Activated CD4-positive, alpha-beta T cell treated with anti-CD3 and anti-CD28 coated beads, Interleukin-2, Interleukin-6, amounts not matched to agents 100 ng/mL and 50 ng/mL, durations not matched to agents 16 hours and 8 hours (primary cell): Measurements from ENCODE around the gene CCT2.
A peak's percentile ranks its signal among the peaks of the same experiment; 100 is the strongest.
"Not testable (repeated sequence)": the region's sequence is repeated elsewhere in the genome, so short reads cannot be mapped to it uniquely, and the experiment has no call there.

Experiments
- DNase-seq: peaks from one replicate; pipeline ENCODE4 v3.0.0-alpha.2; 2020

The CCT2 gene

DNA sequence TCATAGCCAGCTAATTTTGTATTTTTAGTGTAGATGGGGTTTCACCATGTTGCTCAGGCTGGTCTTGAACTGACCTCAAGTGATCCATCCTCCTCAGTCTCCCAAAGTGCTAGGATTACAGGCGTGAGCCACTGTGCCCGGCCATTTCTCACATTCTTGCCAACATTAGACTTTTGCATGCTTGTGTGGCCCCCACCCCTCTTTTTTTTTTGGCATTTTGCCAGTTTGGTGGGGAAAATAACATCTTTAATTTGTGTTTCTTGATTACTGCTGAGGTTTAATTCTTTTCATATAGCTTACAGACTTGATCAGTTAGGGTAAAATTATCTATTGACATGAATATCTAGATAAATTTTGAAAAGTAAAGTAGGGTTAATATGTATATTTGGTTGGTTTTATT is 3.8 kb downstream of the CCT2 start:
- DNase-seq: no peak

DNA sequence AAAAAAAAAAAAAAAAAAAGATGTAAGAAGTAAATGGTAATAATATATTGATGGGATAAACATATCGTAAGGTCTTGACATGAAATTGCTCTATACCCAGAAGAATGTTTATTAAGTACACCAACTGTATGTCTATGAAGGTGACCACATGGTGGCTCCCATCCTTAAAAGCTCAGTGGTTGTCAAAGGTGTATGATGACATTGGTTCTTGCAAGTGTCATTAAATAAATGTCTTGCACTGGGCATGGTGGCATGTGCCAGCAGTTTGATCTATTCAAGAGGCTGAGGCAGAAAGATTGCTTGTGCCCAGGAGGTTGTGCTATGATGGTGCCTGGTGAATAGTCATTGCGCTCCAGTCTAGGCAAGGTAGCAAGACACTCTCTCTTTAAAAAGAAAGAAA is 10.4 kb downstream of the CCT2 start:
- peak; percentile 4 for DNase-seq

DNA sequence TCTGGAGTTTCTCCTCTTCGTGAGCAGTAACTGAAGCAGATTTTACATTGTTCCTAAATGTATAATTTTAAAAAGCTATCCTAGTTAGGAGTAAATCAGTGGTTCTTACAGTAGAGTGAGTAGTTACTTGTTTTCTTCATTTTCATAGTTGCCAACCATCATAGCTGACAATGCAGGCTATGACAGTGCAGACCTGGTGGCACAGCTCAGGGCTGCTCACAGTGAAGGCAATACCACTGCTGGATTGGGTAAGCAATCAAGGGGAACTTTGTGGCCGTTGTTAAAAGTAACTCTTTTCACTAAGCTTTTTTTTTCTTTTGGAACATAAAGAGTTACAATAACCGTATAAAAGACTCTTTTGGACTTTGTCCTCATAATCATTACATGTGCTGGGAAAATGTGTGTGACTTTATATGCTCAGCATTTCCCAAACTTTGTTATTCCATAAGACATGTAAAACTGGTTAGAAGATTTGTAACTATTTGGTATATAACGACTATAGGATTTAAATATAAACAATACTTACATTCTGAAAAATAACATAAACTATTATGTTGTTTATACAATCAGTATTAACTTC is 13.0 kb downstream of the CCT2 start:
- peak; percentile 15 for DNase-seq

DNA sequence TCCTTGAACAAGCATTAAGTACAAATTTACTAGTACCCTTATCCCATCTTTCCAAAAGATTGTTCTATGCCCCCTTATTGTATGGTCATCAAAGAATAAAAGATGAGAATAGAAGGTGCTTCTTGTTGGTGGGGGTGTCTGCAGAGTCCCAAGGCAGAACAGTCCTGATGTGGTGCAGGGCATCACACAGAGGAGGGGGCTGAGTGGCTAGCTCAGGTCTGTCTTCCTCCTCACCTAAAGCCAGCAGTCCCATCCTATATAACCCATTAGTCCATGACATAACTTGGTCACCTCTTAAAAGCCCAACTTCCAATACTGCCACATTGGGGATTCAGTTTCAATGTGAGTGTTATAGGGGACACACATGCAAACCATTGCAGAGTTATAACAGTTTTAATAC is 15.5 kb downstream of the CCT2 start:
- no peak for DNase-seq

DNA sequence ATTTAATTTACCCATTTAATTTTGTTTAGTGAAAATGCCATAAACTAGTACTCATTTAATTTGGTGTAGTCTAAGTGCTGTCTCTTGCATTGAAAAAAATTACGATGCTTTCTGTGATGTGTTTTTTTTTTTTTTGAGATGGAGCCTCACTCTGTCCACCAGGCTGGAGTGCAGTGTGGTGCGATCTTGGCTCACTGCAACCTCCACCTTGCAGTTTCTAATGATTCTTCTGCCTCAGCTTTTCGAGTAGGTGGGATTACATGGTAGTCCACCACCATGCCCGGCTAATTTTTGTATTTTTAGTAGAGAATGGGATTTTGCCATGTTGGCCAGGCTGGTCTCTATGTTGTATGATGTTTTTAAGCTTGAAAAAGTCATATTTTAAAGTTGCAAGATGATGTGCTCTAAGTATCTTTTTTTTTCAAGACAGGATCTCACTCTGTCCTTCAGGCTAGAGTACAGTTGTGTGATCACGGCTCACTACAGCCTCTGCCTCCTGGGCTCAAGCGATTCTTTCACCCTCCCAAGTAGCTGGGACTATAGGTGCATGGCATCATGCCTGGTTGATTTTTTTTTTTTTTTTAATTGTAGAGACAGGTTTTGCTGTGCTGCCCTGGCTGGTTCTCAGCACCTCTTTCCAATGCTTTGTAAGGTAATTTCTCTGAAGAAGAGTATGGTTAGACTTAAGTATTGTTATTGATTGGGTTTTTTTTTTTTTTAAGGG is 16.9 kb downstream of the CCT2 start:
- no peak for DNase-seq

DNA sequence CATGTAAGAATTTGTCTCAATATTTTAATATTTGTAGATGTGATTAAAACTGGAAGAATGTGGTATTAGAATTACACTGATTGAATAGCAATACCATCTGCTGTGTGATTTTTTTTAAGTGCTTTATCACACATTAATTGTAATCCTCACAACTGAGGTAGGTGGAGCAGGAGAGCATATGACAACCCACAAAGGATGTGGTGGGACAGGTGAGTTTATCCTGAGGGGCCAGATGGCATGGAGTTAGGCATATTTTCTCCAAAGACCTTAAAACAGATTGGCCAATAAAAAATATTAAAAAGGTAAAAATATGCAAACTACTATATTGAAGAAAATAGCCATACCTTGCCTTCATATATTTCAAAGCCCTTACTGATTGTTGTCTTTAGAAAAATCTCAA is 17.7 kb downstream of the CCT2 start:
- DNase-seq: no peak

DNA sequence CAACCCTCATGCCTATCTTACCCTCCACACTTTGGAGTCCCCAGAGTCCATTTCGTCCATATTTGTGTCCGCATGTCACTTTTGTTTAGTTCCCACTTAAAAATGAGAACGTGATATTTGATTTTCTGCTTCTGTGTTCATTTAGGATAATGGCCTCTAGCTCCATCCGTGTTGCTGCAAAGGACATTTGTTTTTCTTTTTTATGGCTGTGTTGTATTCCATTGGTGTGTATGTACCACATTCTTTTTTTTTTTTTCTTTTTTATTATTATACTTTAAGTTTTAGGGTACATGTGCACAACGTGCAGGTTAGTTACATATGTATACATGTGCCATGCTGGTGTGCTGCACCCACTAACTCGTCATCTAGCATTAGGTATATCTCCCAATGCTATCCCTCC is 18.3 kb downstream of the CCT2 start:
- DNase-seq: not testable (repeated sequence)

DNA sequence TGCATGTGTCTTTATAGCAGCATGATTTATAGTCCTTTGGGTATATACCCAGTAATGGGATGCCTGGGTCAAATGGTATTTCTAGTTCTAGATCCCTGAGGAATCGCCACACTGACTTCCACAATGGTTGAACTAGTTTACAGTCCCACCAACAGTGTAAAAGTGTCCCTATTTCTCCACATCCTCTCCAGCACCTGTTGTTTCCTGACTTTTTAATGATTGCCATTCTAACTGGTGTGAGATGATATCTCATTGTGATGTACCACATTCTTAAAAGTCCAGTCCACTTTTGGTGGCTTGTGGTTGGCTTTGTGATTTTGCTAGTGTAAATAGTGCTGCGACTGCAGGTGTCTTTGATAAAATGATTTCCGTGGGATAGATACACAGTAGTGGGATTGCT is 19.0 kb downstream of the CCT2 start:
- DNase-seq: not testable (repeated sequence)

DNA sequence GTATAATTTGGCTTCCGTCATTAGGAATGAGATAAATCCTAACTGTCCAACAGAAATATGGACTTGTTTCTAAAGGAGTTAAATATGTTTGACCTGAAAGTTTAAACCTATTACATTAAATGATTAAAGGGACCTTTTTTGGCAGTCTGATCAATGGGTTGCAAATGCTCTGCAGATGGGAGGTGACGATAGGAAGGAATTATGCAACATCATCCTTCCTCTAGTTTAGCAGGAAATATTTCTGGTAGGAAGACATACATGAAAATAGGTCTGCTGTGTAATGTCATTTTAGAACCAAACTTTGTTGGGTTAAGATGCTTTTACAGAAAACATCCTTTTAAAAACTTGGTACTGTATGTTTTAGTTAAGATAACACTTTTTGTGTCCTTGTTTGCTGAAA is 22.9 kb downstream of the CCT2 start:
- no peak for DNase-seq

DNA sequence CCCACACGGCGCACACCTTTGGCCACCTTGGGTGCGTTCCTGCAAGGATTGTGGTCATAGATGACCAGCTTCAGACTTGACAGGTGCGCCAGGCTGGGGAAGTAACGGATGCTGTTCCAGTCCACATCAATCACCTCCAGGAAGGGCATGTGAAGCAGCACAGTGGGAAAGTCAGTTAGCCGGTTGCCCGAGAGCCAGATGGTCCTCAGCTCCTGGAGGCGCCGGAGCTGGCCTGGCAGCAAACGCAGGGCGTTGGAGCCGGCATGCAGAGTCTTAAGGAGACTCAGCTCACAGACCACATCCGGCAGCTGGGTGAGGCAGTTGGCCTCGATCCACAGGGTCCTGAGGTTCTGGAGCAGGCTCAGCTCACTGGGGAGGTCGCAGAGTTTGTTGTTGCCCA is 24.9 kb downstream of the CCT2 start:
- no peak for DNase-seq

DNA sequence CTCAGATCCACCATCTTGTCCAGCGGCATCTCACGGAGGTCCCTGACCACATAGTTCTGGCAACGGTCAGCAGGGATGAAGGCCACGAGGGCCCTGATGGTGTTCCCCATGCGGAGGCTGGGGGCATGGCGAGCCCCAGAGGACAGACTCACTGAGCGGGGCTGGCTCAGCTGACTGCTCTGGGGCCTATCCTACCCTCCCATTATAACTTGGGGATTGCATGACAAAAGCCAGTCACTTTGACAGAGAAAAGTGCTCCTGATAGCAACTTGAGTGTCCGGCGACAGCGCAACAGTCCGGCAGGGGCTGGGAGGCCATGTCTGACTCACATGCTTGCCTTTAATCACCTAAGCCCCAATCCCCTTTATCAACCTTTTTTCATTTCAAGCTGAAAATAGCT is 25.5 kb downstream of the CCT2 start, which contains the start of gene LRRC10:
TSS of gene LRRC10 (minus strand) at position 179 of the 400 bp plus-strand sequence. CDS start at position 110, 69 bp downstream.
- no peak for DNase-seq

DNA sequence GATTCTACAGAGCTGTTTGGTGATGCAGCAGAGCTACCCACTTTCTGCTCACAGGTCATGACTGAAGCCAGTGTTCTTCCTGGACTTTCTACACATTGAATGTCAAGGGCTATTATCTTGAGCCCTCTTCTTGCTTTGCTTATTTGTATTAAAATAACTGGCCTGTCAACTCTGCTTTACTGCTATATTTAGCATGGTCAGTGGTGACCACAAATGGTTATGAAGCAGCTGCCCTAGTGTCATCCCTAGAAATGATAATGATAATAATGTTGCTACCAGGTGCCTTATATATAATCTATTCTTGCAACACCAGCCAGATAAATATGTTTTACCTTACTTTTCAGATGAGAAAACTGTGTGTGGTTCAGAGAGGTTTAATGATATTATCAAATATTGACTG is 28.1 kb downstream of the CCT2 start:
- DNase-seq: no peak

DNA sequence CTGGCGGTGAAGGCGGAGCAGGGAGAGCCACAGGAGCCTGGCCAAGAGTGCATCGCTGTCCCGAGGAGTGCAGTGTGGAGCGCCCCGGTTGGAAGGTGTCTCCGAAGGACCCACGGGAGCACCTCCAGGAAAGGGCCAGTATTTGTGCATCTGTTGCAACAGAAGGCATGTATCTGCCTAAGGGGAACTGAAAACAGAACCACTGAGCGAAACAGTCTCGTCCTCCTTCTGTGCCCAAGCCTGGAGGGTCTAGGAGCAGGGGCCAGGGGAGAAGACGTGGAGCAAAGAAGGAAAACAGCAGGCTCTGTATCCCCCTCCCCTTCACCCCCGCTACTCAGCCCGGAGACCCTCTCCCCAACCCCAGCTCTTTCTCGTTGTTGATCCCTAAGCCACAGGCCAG is 30.8 kb downstream of the CCT2 start:
- DNase-seq: no peak

DNA sequence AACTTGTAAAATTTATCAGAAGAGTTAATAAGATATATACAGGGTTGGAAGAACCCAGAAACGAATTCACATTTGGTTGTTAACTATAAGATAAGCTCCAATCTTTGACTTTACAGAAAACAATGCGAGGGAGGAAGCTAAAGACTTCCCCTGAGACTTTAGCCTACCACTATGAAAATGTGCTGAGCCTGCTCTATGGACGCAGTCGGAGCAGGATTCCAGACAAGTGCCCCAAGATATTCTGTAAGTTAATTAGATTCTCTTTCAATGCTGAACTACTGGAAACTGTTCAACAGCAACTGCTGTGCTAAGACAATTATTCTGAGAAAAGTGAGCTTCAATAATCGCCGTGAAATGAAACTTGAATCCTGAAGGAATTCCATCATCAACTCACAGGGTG is 33.8 kb downstream of the CCT2 start:
- DNase-seq: no peak

DNA sequence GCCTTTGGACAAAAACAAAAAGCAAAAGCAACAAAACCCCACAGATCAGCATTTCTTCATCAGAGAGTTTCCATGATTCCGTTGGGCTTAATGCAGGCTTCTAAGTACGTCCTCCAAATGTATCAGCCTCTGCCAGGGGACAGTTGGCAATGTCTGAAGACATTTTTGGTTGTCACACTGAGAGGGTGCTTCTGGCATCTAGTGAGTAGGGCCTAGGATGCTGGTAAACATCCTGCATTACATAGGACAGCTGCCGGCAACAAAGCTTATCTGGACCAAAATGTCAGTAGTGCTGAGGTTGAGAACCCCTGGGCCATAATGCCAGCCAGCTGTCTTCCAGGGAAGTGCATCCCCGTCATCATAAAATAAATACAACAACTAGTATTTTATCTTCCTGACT is 34.8 kb downstream of the CCT2 start:
- DNase-seq: no peak

DNA sequence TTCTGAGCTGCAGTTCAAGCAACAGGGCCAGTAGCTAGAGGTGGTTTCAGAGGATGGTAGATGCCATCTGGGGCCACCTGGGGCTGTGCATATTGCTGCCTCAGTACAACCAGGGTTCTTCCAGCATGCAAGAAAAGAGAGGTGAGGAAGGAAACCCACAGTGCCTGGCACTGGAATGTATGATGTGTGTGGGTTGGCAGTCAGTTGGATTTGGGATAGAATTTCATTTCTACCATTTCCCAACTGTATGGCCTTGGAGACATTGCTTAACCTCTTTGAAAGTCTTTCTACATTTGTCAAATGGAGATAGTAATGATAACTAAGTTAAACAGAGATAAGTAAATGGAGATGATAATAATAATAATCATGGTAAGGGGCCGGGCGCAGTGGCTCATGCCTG is 35.7 kb downstream of the CCT2 start:
- DNase-seq: no peak

DNA sequence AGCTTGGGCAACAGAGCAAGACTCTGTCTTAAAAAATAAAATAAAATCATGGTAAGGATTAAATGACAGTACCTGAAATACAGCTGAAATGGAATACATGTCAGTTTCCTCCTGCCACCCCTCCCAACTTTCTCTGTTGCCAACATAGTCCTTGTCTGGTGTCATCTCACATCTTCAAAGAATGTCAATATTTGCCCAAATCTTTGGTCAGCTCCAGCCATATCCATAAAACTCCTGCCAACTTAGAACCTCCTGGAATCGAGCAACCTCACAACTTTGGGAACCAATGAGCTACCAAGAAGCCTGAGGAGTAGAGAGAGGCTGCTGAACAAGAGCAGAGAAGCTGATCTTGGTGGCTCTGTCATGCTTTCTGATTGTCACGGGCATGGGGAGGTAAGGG is 36.3 kb downstream of the CCT2 start:
- no peak for DNase-seq

DNA sequence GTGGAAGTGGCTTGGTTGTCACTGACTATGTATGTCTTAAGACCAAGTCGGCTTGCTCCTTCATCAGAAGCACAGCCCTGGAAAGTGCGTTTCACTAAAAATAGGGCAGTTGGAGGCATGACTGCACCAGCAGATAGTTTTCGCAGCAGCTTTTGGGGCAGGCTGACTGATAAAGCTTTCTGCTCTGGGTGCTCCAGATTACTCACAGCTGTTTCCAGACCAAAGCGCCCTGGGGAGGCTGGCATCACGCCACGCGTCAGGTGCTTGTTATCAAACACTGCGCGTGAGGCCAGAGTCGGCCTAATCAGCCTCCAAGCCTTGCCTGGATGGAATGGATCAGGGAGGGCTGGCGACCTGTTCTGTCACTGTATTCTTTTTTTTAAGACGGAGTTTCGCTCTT is 38.7 kb downstream of the CCT2 start:
- DNase-seq: no peak

DNA sequence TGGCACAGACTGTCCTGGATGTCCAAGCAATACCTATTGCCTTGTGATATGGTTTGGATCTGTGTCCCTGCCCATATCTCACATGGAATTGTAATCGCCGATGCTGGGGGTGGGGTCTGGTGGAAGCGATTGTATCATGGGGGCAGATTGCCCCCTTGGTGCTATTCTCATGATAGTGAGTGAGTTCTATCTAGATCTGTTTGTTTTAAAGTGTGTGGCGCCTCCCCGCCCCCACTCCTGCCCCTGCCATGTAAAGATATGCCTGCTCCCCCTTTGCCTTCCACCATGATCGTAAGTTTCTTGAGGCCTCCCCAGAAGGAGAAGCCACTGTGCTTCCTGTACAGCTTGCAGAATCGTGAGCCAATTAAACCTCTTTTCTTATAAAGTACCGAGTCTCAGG is 42.2 kb downstream of the CCT2 start:
- no peak for DNase-seq

DNA sequence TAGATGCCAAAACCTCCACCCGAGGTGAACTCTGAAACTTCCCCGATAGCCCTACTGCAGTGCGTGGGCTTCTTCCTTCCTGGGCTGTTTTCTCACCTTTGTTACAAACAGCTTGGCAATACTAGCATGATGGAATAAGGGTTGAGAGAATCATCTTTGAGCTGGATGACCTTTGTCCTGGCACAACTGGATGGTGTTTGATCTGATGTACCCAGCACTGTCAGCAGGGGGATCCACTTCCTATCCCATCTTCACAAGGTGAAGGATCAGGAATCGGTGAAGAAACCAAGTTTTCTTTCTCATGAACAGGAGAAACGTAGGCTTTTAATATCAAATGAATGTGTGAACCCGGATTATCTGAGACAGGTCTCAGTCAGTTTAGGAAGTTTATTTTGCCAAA is 44.9 kb downstream of the CCT2 start:
- DNase-seq: no peak

DNA sequence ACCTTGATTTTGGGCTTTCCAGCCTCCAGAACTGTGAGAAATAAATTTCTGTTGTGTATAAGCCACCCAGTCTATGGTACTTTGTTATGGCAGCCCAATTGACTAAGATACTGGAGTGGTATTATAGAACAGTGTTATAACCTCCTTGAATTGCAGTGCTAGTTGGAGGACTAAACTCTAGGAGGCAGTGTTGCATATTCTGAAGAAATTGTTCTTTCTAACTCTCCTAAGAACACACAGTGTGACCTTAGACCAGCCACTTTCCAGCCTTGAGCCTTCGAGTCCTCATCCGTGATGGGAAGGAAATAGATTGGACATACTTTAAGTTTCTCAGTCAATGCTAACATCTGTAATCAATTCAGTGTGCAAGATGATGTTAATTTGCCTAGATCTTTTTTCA is 47.8 kb downstream of the CCT2 start:
- DNase-seq: peak; percentile 4

DNA sequence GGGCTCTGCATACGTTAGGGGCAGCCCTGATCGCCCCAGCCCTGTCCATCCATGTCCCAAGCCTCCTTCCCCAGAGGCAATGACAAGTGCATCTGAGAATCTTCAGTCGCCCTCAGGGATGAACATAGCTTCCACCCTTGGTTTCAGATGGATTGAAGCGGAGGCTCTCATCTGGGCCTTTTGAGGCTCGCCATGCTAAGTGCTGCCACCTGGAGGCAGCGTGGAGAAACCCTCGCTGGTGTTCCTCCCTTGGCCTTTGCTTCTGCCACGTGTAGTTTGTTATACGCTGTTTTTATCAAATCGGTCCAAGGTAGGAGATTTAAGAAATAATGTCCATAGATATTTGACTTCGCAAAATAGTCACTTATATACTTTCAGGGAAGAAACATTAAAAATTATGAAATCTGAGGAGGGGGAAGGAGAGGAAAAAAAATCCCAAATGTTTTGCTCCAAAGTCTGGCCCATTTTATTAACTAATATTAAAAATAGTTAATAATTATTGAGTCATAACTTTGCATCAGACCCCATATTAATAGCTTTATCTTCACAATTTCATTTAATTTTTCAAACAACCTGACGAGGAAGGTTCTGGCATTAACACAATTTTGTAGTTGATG is 54.2 kb downstream of the CCT2 start:
- peak; percentile 76 for DNase-seq

DNA sequence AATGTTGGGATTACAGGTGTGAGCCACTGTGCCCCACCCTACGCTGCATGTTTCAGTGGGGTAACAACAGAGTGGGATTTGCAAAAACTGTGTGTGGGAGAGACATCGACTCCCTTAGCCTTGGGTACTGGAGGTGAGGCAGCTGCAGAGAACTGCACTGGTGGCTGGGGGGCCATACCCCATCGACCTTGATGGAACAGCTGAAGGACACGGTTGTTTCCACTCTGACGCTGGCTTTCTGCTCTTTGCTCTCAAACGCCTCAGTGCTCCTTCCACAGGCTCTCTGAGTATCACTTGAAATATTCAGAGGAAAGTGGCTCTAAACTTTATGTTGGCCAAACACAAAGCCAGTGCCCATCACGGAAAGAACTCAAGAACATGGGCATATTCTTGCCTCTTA is 56.3 kb downstream of the CCT2 start:
- DNase-seq: no peak

DNA sequence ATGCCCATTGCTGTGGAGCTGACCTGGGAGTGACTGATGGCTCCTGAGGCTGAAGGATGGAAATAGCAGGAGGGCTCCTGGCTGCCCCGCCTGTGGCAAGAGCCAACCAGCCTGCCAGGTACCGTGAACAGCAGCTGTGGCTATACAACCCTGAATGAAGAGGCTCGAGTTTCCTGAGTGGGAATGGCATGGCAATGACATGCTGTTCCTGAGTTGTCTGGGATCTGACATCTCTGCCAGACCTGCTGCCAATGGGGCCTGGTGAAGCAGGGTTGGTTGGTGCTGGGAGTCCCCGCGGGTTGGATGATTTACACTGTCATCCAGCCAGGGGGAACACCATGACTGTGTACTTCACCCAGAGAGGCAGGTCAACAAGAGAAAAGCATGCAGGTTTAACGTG is 57.3 kb downstream of the CCT2 start:
- no peak for DNase-seq

DNA sequence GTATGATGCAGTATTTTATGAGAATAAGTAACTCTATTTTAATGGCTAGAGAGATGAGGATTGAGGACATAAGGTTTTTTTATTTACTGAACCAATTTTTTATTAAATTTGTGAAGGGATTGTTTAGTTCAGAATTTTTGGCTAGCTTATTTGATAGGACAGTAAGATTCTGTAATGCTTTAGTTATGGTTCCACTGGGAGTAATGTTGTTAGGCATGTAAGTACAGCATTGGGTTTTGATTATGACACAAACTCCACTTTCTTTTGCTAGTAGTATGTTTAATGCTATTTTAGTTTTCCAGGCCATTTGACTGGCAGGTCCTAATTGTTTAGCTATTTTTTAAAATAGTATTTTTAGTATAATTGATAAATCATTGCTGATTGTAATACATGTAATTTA is 59.3 kb downstream of the CCT2 start:
- no peak for DNase-seq
